Ishikawa (cell line): ENCODE results near the gene SNRPF.

Experiments used
- CEBPB ChIP-seq: IDR thresholded peaks from 2 replicates; pipeline ENCODE4 v1.6.1; 2012
- CREB1 ChIP-seq: IDR thresholded peaks from 2 replicates; pipeline ENCODE4 v1.6.1; 2012; ENCODE audit warnings: low read depth
- RAD21 ChIP-seq: IDR thresholded peaks from 2 replicates; pipeline ENCODE4 v1.6.1; 2012; ENCODE audit warnings: low read depth
- TAF1 ChIP-seq: IDR thresholded peaks from 2 replicates; pipeline ENCODE4 v1.6.1; 2012; ENCODE audit warnings: low read depth, mild to moderate bottlenecking
- TCF12 ChIP-seq: IDR thresholded peaks from 2 replicates; pipeline ENCODE4 v1.6.1; 2012; ENCODE audit warnings: low read depth
- YY1 ChIP-seq: IDR thresholded peaks from 2 replicates; pipeline ENCODE4 v1.6.1; 2012; ENCODE audit warnings: low read depth
- ZBTB7A ChIP-seq: IDR thresholded peaks from 2 replicates; pipeline ENCODE4 v1.6.1; 2012; ENCODE audit warnings: low read depth
- TF ChIP-seq, protein P1 (sequence below): IDR thresholded peaks from 2 replicates; pipeline ENCODE4 v1.6.1; 2012

- TF ChIP-seq TCF12 (no peak), RAD21 (no peak), CREB1 (no peak), CEBPB (no peak), YY1 (no peak), TAF1 (no peak), ZBTB7A (no peak)
- TF ChIP-seq, protein P1, sequence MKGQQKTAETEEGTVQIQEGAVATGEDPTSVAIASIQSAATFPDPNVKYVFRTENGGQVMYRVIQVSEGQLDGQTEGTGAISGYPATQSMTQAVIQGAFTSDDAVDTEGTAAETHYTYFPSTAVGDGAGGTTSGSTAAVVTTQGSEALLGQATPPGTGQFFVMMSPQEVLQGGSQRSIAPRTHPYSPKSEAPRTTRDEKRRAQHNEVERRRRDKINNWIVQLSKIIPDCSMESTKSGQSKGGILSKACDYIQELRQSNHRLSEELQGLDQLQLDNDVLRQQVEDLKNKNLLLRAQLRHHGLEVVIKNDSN = no peak
Measured at GRCh38 chr12:95810411-95810810, 48.3 kb upstream of the SNRPF start.
